Fibroblast of lung (primary cell): ENCODE data around the gene S100A10. TPM values are rescaled to one million over a fixed set of nuclear protein-coding genes. Genes with fewer than 3 reads are reported as not detected.

Source experiments
- DNase-seq, 2 donors: peaks; one replicate each; pipeline versions ENCODE4 v3.0.0 to v3.0.0-alpha.2; 2010; ENCODE audit warnings: low read depth in 2 of 2
- H2AFZ ChIP-seq: 2 replicates; pipeline ENCODE4 v1.5.1; 2012; ENCODE audit warnings: low read length, control low read depth, inconsistent platforms
- H3K27ac ChIP-seq: 2 replicates; pipeline ENCODE4 v1.5.1; 2011; ENCODE audit warnings: low read length, control low read depth; ENCODE audit not compliant: insufficient read depth
- H3K27me3 ChIP-seq: 2 replicates; pipeline ENCODE4 v1.5.1; 2011; ENCODE audit warnings: mild to moderate bottlenecking, low read length; ENCODE audit not compliant: control insufficient read depth, insufficient read depth
- H3K36me3 ChIP-seq: 2 replicates; pipeline ENCODE4 v1.5.1; 2011; ENCODE audit warnings: low read length; ENCODE audit not compliant: control insufficient read depth, insufficient read depth
- H3K4me1 ChIP-seq: 2 replicates; pipeline ENCODE4 v1.5.1; 2011; ENCODE audit warnings: low read length; ENCODE audit not compliant: control insufficient read depth, insufficient read depth; ENCODE audit errors: extremely low read depth
- H3K4me2 ChIP-seq: 2 replicates; pipeline ENCODE4 v1.5.1; 2011; ENCODE audit warnings: low read length, control low read depth; ENCODE audit not compliant: insufficient read depth; ENCODE audit errors: extremely low read depth
- H3K4me3 ChIP-seq, 4 experiments: fragments of 200-600 bp in 1 of 4; sonication (generic) in 1 of 4; replicated peaks in 1 of 4; 2 replicates each; pipeline ENCODE4 v1.5.1; 2011 to 2016; ENCODE audit warnings: low read length in 4 of 4, low read depth in 3 of 4, mild to moderate bottlenecking in 3 of 4, control low read depth in 2 of 4, inconsistent platforms in 1 of 4, mixed read lengths in 1 of 4; ENCODE audit not compliant: insufficient read depth in 1 of 4; ENCODE audit errors: control extremely low read depth in 1 of 4
- H3K79me2 ChIP-seq: 2 replicates; pipeline ENCODE4 v1.5.1; 2012; ENCODE audit warnings: mild to moderate bottlenecking, low read length, inconsistent platforms; ENCODE audit not compliant: control insufficient read depth, insufficient read depth
- H3K9ac ChIP-seq: 2 replicates; pipeline ENCODE4 v1.5.1; 2011; ENCODE audit warnings: mild to moderate bottlenecking, low read length, control low read depth; ENCODE audit not compliant: insufficient read depth
- H3K9me3 ChIP-seq: 2 replicates; pipeline ENCODE4 v1.5.1; 2012; ENCODE audit warnings: low read depth, low read length; ENCODE audit not compliant: control insufficient read depth, insufficient read depth
- H4K20me1 ChIP-seq: 2 replicates; pipeline ENCODE4 v1.5.1; 2011; ENCODE audit warnings: low read length; ENCODE audit not compliant: control insufficient read depth, insufficient read depth; ENCODE audit errors: extremely low read depth
- EZH2 ChIP-seq: IDR thresholded peaks from 2 replicates; pipeline ENCODE4 v1.5.1; 2012; ENCODE audit warnings: low read length, control low read depth, mild to moderate bottlenecking; ENCODE audit errors: missing control alignments
- polyA plus RNA-seq, 2 donors: library from polyadenylated mRNA; depleted of rRNA in 1 of 2; stranded (reverse) in 1 of 2; unstranded in 1 of 2; fragments of >200 nt; gene quantifications; 2 replicates each; pipeline ENCODE4 v1.2.1, GENCODE V29; 2011 to 2012; ENCODE audit warnings: missing spikeins in 1 of 2
- total RNA-seq: library from RNA; depleted of rRNA; stranded (reverse); fragments of >200 nt; gene quantifications from 2 replicates; pipeline ENCODE4 v1.2.1, GENCODE V29; 2014
- TF ChIP-seq, protein P1 (sequence below), 2 donors: IDR thresholded peaks in 1 of 2; conservative IDR thresholded peaks in 1 of 2; 1 replicate in 1 of 2; 2 replicates in 1 of 2; pipeline ENCODE4 v1.5.1; 2011 to 2012; ENCODE audit warnings: low read length in 2 of 2, control low read depth in 1 of 2, inconsistent platforms in 1 of 2, low read depth in 1 of 2, mild to moderate bottlenecking in 1 of 2

Gene S100A10
- total and polyA plus RNA-seq, 2 donors (not counting 1 experiment from before 2014, with no cell fraction given) = 141 to 750 TPM

DNA sequence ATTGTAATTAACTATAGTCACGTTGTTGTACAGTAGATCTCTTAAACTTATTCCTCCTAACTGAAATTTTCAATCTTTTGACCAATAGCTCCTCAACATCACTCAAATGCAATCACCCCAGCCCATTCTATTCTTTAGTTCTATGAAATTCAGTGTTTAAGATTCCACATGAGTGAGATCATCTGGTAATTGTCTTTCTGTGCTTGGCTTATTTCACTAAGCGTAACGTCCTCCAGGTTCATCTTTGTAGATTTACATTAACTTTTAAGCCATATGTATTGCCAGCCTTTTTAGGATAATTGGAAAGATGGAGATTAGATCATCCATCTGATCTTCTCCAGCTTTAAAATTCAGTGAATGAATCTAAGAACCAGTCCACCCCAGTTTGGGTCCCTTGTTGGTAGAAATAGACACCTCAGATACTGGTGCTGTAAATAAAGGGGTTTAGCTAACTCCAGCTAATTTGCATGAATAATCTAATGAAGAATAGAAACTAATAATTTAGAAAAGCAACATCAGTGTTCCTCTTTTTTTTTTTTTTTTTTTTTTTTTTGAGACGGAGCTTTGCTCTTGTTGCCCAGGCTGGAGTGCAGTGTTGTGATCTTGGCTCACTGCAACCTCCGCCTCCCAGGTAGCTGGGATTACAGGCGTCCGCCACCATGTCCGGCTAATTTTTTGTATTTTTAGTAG, 7.0 kb downstream of the S100A10 start:
- Histone ChIP-seq H3K36me3 (peaks cover 10% of the 10 kb centered on the region), H3K4me3 (no peak overlapping the region), H3K4me2 (no peak overlapping the region), H3K79me2 (peaks cover 66% of the 10 kb centered on the region), H3K4me1 (peaks cover 27% of the 10 kb centered on the region), H4K20me1 (no peaks in the 10 kb centered on the region), H3K9me3 (no peaks in the 10 kb centered on the region), H3K27me3 (no peaks in the 10 kb centered on the region), H3K9ac (no peak overlapping the region), H3K27ac (no peak overlapping the region), H2AFZ (no peak overlapping the region)
- DNase-seq = no peak
- no peak for TF ChIP-seq EZH2
- TF ChIP-seq, protein P1, sequence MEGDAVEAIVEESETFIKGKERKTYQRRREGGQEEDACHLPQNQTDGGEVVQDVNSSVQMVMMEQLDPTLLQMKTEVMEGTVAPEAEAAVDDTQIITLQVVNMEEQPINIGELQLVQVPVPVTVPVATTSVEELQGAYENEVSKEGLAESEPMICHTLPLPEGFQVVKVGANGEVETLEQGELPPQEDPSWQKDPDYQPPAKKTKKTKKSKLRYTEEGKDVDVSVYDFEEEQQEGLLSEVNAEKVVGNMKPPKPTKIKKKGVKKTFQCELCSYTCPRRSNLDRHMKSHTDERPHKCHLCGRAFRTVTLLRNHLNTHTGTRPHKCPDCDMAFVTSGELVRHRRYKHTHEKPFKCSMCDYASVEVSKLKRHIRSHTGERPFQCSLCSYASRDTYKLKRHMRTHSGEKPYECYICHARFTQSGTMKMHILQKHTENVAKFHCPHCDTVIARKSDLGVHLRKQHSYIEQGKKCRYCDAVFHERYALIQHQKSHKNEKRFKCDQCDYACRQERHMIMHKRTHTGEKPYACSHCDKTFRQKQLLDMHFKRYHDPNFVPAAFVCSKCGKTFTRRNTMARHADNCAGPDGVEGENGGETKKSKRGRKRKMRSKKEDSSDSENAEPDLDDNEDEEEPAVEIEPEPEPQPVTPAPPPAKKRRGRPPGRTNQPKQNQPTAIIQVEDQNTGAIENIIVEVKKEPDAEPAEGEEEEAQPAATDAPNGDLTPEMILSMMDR (conservative IDR thresholded peaks at IDR 0.05 in 1 of 2, IDR thresholded peaks at IDR 0.05 in 1 of 2; ENCODE audit: low read depth in 1 of 2, low read length in 2 of 2) = no peak

DNA sequence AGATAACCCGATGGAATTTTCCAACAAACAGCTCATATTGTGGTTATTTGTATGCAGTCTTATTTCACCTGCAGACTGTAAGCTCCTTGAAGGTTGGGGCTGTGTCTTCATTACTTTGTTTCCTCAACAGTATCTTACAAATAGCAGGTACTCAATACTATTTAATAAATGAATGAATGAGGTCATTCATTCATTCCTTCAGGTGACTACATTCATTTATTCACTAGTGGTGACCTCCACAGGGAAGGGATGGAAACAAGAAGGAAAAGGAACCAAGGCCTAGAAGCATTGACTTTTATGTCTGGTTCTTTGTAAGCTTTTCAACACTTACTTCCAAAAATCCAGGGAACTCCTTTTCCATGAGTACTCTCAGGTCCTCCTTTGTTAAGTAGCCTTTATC, 7.9 kb downstream of the S100A10 start:
- H3K36me3 ChIP-seq = peaks cover 16% of the 10 kb centered on the region
- no peak overlapping the region for H3K4me2 ChIP-seq
- peaks cover 34% of the 10 kb centered on the region for H3K4me1 ChIP-seq
- DNase-seq = no peak
- no peak overlapping the region for H2AFZ ChIP-seq
- no peak overlapping the region for H3K9ac ChIP-seq
- H3K79me2 ChIP-seq = peaks cover 57% of the 10 kb centered on the region
- no peak overlapping the region for H3K4me3 ChIP-seq
- H4K20me1 ChIP-seq = no peaks in the 10 kb centered on the region
- no peak for TF ChIP-seq EZH2
- TF ChIP-seq, protein P1 (conservative IDR thresholded peaks at IDR 0.05 in 1 of 2, IDR thresholded peaks at IDR 0.05 in 1 of 2; ENCODE audit: low read depth in 1 of 2, low read length in 2 of 2) = no peak
- no peaks in the 10 kb centered on the region for H3K9me3 ChIP-seq
- no peaks in the 10 kb centered on the region for H3K27me3 ChIP-seq
- no peak overlapping the region for H3K27ac ChIP-seq

DNA sequence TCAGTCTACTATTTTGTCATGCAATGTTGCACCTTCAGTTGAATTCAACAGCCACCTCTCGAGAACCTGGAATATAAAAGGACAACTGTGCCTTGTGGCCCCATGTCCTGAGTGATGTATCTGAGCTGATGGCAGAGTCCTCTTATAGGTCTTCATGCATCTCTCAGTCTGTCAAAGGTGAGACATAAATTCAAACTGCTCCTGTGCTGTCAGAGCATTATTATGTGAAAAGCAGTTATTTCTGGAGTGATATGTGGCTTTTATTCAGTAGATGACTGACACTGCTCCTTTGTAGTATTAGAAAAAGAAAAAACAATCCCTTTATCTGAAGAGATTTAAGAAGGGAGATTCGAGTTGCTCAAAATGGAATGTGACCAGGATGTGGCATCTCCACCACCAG, 8.4 kb downstream of the S100A10 start:
- H3K27me3 ChIP-seq = no peaks in the 10 kb centered on the region
- H4K20me1 ChIP-seq = no peaks in the 10 kb centered on the region
- H3K27ac ChIP-seq = no peak overlapping the region
- peaks cover 16% of the 10 kb centered on the region for H3K36me3 ChIP-seq
- H3K79me2 ChIP-seq = peaks cover 52% of the 10 kb centered on the region
- TF ChIP-seq, protein P1 (conservative IDR thresholded peaks at IDR 0.05 in 1 of 2, IDR thresholded peaks at IDR 0.05 in 1 of 2; ENCODE audit: low read depth in 1 of 2, low read length in 2 of 2) = no peak
- no peak for TF ChIP-seq EZH2
- no peak overlapping the region for H3K9ac ChIP-seq
- H3K9me3 ChIP-seq = no peaks in the 10 kb centered on the region
- no peak overlapping the region for H3K4me3 ChIP-seq
- H3K4me1 ChIP-seq = peaks cover 30% of the 10 kb centered on the region
- DNase-seq = no peak
- H2AFZ ChIP-seq = no peak overlapping the region
- no peak overlapping the region for H3K4me2 ChIP-seq
